Bronchial epithelial cell (primary cell): ENCODE results near the gene IFT88. TPM values are rescaled to one million over a fixed set of nuclear protein-coding genes. Genes with fewer than 3 reads are reported as not detected.

Source experiments
- DNase-seq: peaks from one replicate; pipeline ENCODE4 v3.0.0-alpha.2; 2010; ENCODE audit warnings: low read depth
- FAIRE-seq: peaks from 2 replicates; lab custom pipeline; 2011; peaks lifted over from hg19 to GRCh38; lab: Jason Lieb, UNC
- H3K27me3 ChIP-seq: 2 replicates; pipeline ENCODE4 v1.5.1; 2011; ENCODE audit warnings: low read length; ENCODE audit not compliant: control insufficient read depth, insufficient read depth
- H3K36me3 ChIP-seq: 2 replicates; pipeline ENCODE4 v1.5.1; 2011; ENCODE audit warnings: low read length; ENCODE audit not compliant: control insufficient read depth, insufficient read depth
- H3K4me3 ChIP-seq: 2 replicates; pipeline ENCODE4 v1.5.1; 2011; ENCODE audit warnings: mild to moderate bottlenecking, low read depth, low read length, control low read depth
- CTCF ChIP-seq: IDR thresholded peaks from 2 replicates; pipeline ENCODE4 v1.5.1; 2011; ENCODE audit warnings: mild to moderate bottlenecking, moderate library complexity, low read length, control low read depth, inconsistent platforms; ENCODE audit not compliant: insufficient read depth, severe bottlenecking
- total RNA-seq: library from RNA; depleted of rRNA; stranded (reverse); fragments of >200 nt; gene quantifications from 2 replicates; pipeline ENCODE4 v1.2.1, GENCODE V29; 2014

The IFT88 gene
- total RNA-seq, 1 donor from 2014 or later: 4.5 TPM

GRCh38 chr13:20544201-20544923 is 22.6 kb upstream of the IFT88 start:
- H3K36me3 ChIP-seq: no peaks in the 10 kb centered on the region
- no peak for TF ChIP-seq CTCF
- DNase-seq (no peak), FAIRE-seq (no peak)
- no peak overlapping the region for H3K4me3 ChIP-seq
- H3K27me3 ChIP-seq: no peaks in the 10 kb centered on the region

GRCh38 chr13:20546556-20546955 is 20.4 kb upstream of the IFT88 start:
- Histone ChIP-seq H3K36me3 (no peaks in the 10 kb centered on the region), H3K4me3 (no peak overlapping the region), H3K27me3 (no peaks in the 10 kb centered on the region)
- no peak for DNase-seq
- TF ChIP-seq CTCF: no peak
- FAIRE-seq: no peak

DNA sequence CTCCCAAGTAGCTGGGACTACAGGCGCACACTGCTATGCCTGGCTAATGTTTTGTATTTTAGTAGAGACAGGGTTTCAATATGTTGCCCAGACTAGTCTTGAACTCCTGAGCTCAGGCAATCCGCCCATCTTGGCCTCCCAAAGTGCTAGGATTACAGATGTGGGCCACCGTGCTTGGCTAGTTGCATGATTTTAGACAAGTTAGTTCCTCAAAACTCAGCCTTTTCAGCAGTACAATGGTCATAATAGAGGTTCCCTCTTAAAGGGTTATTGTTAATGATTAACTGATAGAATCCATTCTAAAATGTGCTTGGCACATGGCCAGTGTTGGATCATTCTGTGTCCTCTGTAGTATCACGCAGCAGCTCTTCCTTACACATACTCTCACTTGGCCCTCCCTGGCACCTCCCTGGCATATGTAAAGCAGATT is 19.5 kb upstream of the IFT88 start:
- DNase-seq (no peak), FAIRE-seq (no peak)
- TF ChIP-seq CTCF: no peak
- Histone ChIP-seq H3K36me3 (no peaks in the 10 kb centered on the region), H3K4me3 (no peak overlapping the region), H3K27me3 (no peaks in the 10 kb centered on the region)

GRCh38 chr13:20550799-20551198 is 16.2 kb upstream of the IFT88 start:
- H3K27me3 ChIP-seq: no peaks in the 10 kb centered on the region
- no peak overlapping the region for H3K4me3 ChIP-seq
- DNase-seq (peak; percentile 4), FAIRE-seq (no peak)
- TF ChIP-seq CTCF: no peak
- H3K36me3 ChIP-seq: no peaks in the 10 kb centered on the region

GRCh38 chr13:20553311-20553710 is 13.6 kb upstream of the IFT88 start:
- FAIRE-seq (no peak), DNase-seq (no peak)
- no peaks in the 10 kb centered on the region for H3K36me3 ChIP-seq
- H3K4me3 ChIP-seq: no peak overlapping the region
- no peak for TF ChIP-seq CTCF
- no peaks in the 10 kb centered on the region for H3K27me3 ChIP-seq

- Histone ChIP-seq H3K36me3 (no peaks in the 10 kb centered on the region), H3K4me3 (no peak overlapping the region), H3K27me3 (no peaks in the 10 kb centered on the region)
- FAIRE-seq (peak; percentile 23), DNase-seq (no peak)
- TF ChIP-seq CTCF: no peak
Observed at GRCh38 chr13:20558982-20559381, 8.0 kb upstream of the IFT88 start.
